ENCODE results near the gene B3GNT8.

DNA sequence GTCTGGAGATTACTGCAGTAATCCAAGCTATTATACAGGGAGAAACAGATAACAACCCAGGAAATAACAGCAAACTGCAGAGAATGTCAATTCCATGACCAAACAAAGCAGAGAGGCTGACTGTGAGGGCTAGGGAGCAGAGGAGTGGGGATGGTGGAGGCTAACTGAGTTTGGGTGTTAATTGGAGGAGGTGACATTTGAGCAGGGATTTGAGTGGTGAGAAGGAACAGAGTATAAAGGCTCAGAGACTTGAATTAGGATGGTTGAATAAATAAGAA is 9.4 kb upstream of the B3GNT8 start:
- TF ChIP-seq, protein P1, sequence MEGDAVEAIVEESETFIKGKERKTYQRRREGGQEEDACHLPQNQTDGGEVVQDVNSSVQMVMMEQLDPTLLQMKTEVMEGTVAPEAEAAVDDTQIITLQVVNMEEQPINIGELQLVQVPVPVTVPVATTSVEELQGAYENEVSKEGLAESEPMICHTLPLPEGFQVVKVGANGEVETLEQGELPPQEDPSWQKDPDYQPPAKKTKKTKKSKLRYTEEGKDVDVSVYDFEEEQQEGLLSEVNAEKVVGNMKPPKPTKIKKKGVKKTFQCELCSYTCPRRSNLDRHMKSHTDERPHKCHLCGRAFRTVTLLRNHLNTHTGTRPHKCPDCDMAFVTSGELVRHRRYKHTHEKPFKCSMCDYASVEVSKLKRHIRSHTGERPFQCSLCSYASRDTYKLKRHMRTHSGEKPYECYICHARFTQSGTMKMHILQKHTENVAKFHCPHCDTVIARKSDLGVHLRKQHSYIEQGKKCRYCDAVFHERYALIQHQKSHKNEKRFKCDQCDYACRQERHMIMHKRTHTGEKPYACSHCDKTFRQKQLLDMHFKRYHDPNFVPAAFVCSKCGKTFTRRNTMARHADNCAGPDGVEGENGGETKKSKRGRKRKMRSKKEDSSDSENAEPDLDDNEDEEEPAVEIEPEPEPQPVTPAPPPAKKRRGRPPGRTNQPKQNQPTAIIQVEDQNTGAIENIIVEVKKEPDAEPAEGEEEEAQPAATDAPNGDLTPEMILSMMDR (IDR thresholded peaks at IDR 0.05 in 8 of 11, conservative IDR thresholded peaks at IDR 0.05 in 3 of 11), result no peak
- no peak for TF ChIP-seq POLR2A (IDR thresholded peaks at IDR 0.05)
